Nephron progenitor cell (in vitro differentiated cells): ENCODE data around the gene HPSE2.

Experiments
- DNase-seq: peaks from one replicate; pipeline ENCODE4 v3.0.0; 2021
- H3K27ac Mint-ChIP-seq: 2 replicates; pipeline ENCODE4 v1.8.0; 2021; ENCODE audit warnings: mild to moderate bottlenecking, moderate library complexity, mixed read lengths
- H3K27me3 Mint-ChIP-seq: 2 replicates; pipeline ENCODE4 v1.8.0; 2021; ENCODE audit warnings: mild to moderate bottlenecking, low read depth, mixed read lengths; ENCODE audit not compliant: poor library complexity
- H3K36me3 Mint-ChIP-seq: 2 replicates; pipeline ENCODE4 v1.8.0; 2021; ENCODE audit warnings: low read depth, mixed read lengths
- H3K4me1 Mint-ChIP-seq: 2 replicates; pipeline ENCODE4 v1.8.0; 2021; ENCODE audit warnings: mixed read lengths
- H3K4me3 Mint-ChIP-seq: 2 replicates; pipeline ENCODE4 v1.8.0; 2021; ENCODE audit warnings: mild to moderate bottlenecking, moderate library complexity, mixed read lengths
- H3K9me3 Mint-ChIP-seq: 2 replicates; pipeline ENCODE4 v1.8.0; 2021; ENCODE audit warnings: mild to moderate bottlenecking, moderate library complexity, mixed read lengths
- TF ChIP-seq, protein P1 (sequence below): fragments of 200-600 bp; sonication (generic); IDR thresholded peaks from 2 replicates; pipeline ENCODE4 v1.5.0; 2021; ENCODE audit warnings: antibody characterized with exemption

Gene HPSE2

DNA sequence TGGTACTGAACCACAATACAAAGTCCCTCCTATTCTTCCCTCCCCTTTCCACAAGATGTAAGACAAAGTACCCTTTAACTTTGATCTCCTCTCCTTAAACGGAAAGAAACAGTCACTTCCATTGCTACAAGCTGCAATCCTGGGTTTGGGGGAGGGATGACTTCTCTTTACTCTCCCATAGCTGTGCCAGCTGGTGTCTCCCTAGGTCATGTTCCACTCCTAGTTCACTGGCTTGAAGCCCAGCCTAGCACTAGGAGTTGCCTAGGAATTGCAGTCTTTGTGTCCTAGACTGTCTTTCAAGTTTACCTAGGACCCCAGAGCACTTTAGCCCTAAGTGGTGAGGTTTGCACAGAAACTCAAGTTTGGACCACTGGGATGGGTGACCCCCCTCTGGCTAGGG, 311.1 kb downstream of the HPSE2 start:
- Mint-ChIP-seq H3K27ac (no peak overlapping the region), H3K27me3 (no peaks in the 10 kb centered on the region), H3K4me3 (no peak overlapping the region), H3K36me3 (no peaks in the 10 kb centered on the region), H3K9me3 (peaks cover 3% of the 10 kb centered on the region), H3K4me1 (peaks cover 18% of the 10 kb centered on the region)
- DNase-seq, result no peak
- TF ChIP-seq, protein P1, sequence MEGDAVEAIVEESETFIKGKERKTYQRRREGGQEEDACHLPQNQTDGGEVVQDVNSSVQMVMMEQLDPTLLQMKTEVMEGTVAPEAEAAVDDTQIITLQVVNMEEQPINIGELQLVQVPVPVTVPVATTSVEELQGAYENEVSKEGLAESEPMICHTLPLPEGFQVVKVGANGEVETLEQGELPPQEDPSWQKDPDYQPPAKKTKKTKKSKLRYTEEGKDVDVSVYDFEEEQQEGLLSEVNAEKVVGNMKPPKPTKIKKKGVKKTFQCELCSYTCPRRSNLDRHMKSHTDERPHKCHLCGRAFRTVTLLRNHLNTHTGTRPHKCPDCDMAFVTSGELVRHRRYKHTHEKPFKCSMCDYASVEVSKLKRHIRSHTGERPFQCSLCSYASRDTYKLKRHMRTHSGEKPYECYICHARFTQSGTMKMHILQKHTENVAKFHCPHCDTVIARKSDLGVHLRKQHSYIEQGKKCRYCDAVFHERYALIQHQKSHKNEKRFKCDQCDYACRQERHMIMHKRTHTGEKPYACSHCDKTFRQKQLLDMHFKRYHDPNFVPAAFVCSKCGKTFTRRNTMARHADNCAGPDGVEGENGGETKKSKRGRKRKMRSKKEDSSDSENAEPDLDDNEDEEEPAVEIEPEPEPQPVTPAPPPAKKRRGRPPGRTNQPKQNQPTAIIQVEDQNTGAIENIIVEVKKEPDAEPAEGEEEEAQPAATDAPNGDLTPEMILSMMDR, result no peak

DNA sequence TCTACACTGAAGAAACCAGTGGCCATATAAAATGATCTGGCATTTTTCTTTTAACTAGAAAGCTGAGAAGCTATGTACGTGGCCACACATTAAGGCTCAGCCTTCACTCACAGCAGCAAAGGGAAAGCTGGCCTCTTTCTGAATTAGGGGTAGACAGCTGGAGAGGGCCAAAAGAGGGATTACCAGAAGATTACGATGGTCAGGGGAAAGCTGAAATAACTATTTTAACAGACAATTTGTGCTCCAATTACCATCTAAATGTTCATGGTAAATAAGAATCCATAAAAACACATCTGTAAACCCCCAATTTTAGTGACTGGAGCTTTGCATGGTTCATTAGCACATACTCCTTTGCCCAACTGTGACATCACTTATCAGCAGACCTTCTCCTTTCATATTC, 314.3 kb downstream of the HPSE2 start:
- TF ChIP-seq, protein P1, result no peak
- DNase-seq, result no peak
- peaks cover 25% of the 10 kb centered on the region for H3K4me1 Mint-ChIP-seq
- no peak overlapping the region for H3K4me3 Mint-ChIP-seq
- no peaks in the 10 kb centered on the region for H3K9me3 Mint-ChIP-seq
- no peak overlapping the region for H3K27ac Mint-ChIP-seq
- H3K27me3 Mint-ChIP-seq, result no peaks in the 10 kb centered on the region
- no peaks in the 10 kb centered on the region for H3K36me3 Mint-ChIP-seq

DNA sequence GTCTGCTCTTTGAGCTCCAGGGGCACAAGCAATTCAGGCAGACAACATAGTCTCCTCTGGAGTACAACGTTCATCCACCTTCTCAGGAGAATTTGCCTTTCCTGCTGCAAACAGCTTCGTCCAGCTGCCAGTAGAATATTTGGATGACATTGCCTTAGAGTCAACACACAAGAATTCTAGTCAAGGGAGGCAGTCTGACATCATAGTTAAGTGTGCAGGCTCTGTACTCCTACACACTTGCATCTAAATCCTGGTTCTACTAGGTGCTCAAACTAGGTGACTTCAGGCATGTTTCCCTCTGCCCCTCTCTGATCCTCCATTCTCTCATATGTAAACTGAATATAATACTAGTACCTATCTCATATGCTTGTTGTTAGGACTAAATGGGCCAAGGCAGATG, 314.8 kb downstream of the HPSE2 start:
- DNase-seq, result no peak
- TF ChIP-seq, protein P1, result no peak
- Mint-ChIP-seq H3K36me3 (no peaks in the 10 kb centered on the region), H3K4me1 (peaks cover 27% of the 10 kb centered on the region), H3K27me3 (no peaks in the 10 kb centered on the region), H3K27ac (peak overlapping the region; percentile 19), H3K4me3 (no peak overlapping the region), H3K9me3 (no peaks in the 10 kb centered on the region)

DNA sequence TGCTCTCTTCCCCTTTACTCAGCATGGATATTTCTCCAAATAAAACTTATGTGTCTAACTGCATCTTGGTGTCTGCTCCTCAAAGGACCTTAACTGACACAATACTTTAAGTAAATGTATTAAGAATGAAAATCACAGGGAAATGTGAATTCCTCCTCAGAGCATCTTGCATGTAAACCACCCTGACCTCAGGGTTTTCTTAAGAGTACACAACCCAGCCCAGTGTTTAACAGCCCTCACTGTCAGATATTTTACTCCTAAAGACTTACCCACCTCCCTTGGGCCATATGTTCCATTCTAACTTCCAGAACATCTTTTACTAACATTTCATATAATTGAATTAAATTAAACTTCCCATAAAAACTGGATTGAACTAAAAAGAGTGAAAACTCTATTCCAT, 315.3 kb downstream of the HPSE2 start:
- Mint-ChIP-seq H3K9me3 (no peaks in the 10 kb centered on the region), H3K27me3 (no peaks in the 10 kb centered on the region), H3K4me1 (peaks cover 27% of the 10 kb centered on the region), H3K4me3 (no peak overlapping the region), H3K27ac (no peak overlapping the region), H3K36me3 (no peaks in the 10 kb centered on the region)
- TF ChIP-seq, protein P1, result no peak
- no peak for DNase-seq

DNA sequence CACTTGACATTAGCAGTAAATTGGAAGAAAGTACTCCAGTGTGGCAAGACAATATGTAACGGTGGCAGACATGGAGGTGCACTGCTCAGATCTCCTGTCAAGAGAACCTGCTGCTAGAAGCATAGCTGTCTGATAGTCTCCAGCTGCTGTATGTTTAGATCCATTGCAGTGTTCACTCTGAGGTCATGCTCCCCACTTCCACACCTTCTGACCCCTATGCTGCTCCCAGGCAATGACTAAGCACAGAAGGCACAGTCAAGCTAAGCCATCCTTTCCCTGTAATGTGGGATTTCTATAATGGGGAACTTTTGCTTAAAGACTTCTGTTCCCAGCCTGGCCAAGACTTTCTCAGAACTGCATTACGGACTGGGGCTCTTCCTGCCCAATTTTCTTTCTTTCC, 315.8 kb downstream of the HPSE2 start:
- H3K27ac Mint-ChIP-seq, result no peak overlapping the region
- peaks cover 27% of the 10 kb centered on the region for H3K4me1 Mint-ChIP-seq
- no peak for DNase-seq
- no peaks in the 10 kb centered on the region for H3K9me3 Mint-ChIP-seq
- no peak overlapping the region for H3K4me3 Mint-ChIP-seq
- TF ChIP-seq, protein P1, result no peak
- no peaks in the 10 kb centered on the region for H3K27me3 Mint-ChIP-seq
- H3K36me3 Mint-ChIP-seq, result no peaks in the 10 kb centered on the region

DNA sequence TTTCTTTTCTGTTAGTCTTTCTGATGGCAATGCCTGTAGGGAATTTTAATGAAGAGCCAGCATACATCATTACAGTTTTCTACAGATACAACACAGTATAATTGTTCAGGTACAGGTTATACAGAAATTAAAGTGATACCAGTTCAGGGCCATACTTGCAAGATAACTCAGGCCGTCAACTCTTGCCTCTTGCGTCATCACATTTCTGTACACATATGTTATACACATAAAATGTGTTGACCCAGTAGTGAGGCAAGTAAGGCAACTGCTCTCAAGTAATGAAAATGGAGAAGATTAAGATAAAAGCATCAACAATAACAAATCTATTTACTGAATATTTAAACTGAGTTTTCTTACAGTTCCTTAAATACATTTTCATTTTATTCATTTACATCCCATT, 317.8 kb downstream of the HPSE2 start:
- Mint-ChIP-seq H3K4me3 (no peak overlapping the region), H3K36me3 (no peaks in the 10 kb centered on the region), H3K27ac (no peak overlapping the region), H3K4me1 (peaks cover 36% of the 10 kb centered on the region), H3K9me3 (no peaks in the 10 kb centered on the region), H3K27me3 (no peaks in the 10 kb centered on the region)
- DNase-seq, result no peak
- TF ChIP-seq, protein P1, result no peak
